Activated naive CD8-positive, alpha-beta T cell treated with anti-CD3 and anti-CD28 coated beads, Interleukin-2, amount 10 ng/mL, durations not matched to agents 7 days and 5 days (primary cell): ENCODE measurements around the gene ZNF281. TPM values are rescaled to one million over a fixed set of nuclear protein-coding genes. Genes with fewer than 3 reads are reported as not detected.
"Not testable (repeated sequence)": the region's sequence is repeated elsewhere in the genome, so short reads cannot be mapped to it uniquely, and the experiment has no call there.

Experiments
- ATAC-seq: fragments of 150-1000 bp; cut with Tn5 transposase; one replicate; pipeline ENCODE4 v1.10.0; 2021; ENCODE audit warnings: low read depth, moderate library complexity
- POLR2A ChIA-PET: fragments of 350-600 bp; sonication (Branson Sonifier 250); formaldehyde crosslinking; loops from one replicate; lab custom pipeline; 2021; ENCODE audit warnings: antibody characterized with exemption; lab: Charles Lee
- DNase-seq: peaks from one replicate; pipeline ENCODE4 v3.0.0; 2021
- H3K27ac Mint-ChIP-seq: one replicate; pipeline ENCODE4 v1.8.0; 2022; ENCODE audit warnings: mild to moderate bottlenecking, mixed read lengths
- H3K27me3 Mint-ChIP-seq: one replicate; pipeline ENCODE4 v1.8.0; 2022; ENCODE audit warnings: mild to moderate bottlenecking, moderate library complexity, mixed read lengths
- H3K36me3 Mint-ChIP-seq: one replicate; pipeline ENCODE4 v1.8.0; 2021; ENCODE audit warnings: mild to moderate bottlenecking, mixed read lengths
- H3K4me1 Mint-ChIP-seq: one replicate; pipeline ENCODE4 v1.8.0; 2021; ENCODE audit warnings: mixed read lengths
- H3K4me3 Mint-ChIP-seq: one replicate; pipeline ENCODE4 v1.8.0; 2022; ENCODE audit warnings: mild to moderate bottlenecking, moderate library complexity, mixed read lengths
- H3K9me3 Mint-ChIP-seq: one replicate; pipeline ENCODE4 v1.8.0; 2021; ENCODE audit warnings: mixed read lengths
- total RNA-seq, 2 experiments: library from RNA; stranded (reverse); gene quantifications; one replicate each; pipeline ENCODE4 v1.2.3, GENCODE V29; 2021

ZNF281 gene
- total RNA-seq, 2 experiments from 2014 or later: 17.2 to 18.1 TPM

GRCh38 chr1:200438911-200439310, 29.1 kb upstream of the ZNF281 start:
- Mint-ChIP-seq H3K4me1 (peaks cover 5% of the 10 kb centered on the region), H3K9me3 (peaks cover 2% of the 10 kb centered on the region), H3K4me3 (no peak overlapping the region), H3K27me3 (no peaks in the 10 kb centered on the region), H3K27ac (no peak overlapping the region), H3K36me3 (no peaks in the 10 kb centered on the region)
- POLR2A ChIA-PET: no interaction called here
- ATAC-seq (no peak), DNase-seq (no peak)

DNA sequence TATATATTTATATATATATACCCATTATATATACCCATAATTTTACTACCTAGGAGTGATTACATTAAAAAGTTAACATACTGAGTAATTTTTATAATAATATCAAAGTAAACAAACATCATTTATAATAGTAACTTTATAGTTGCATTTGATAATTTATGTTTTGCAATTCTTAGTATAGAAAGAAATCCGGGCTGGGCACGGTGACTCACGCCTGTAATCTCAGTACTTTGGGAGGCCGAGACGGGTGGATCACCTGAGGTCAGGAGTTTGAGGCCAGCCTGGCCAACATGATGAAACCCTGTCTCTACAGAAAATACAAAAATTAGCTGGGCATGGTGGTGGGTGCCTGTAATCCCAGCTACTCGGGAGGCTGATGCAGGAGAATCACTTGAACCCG, 28.6 kb upstream of the ZNF281 start:
- H3K9me3 Mint-ChIP-seq, DNase-seq, H3K36me3 Mint-ChIP-seq, H3K4me3 Mint-ChIP-seq, H3K27ac Mint-ChIP-seq, H3K27me3 Mint-ChIP-seq, H3K4me1 Mint-ChIP-seq, ATAC-seq: not testable (repeated sequence)
- POLR2A ChIA-PET: interaction anchor here (1.0 kb wide), 1 partner anchor 136 kb away, joined by 3 read pairs; no protein-coding TSS in a partner anchor

DNA sequence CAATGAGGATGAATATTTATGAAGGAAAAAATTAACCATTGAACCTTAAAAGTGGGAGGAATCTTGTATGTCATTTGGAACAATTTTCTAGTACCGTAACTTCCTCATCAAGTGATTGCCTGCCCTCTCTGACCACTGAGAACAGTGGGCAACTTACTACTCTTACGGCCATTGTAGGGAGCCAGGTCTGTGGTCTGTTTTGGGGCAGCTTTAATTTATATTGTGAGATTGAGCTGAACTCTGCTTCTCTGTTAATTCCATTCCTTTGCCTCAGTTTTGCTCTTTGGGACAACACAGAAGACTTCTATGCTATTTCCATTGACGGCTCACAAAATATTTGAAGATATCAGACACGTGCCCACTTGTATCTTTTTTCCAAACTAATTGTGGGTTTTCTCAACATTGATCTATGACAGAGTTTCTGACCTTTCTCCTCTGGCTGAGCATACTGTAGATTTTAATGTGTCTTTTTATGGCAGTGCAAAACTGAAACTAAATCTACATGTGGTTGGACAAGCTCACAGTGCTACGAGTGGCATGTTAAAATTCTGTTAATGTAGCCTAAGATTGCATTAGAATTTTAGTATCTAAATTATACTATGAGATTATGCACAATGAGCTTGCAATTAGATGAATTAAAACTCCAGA, 27.8 kb upstream of the ZNF281 start:
- peak overlapping the region; percentile 74 for H3K27ac Mint-ChIP-seq
- peaks cover 5% of the 10 kb centered on the region for H3K4me1 Mint-ChIP-seq
- H3K36me3 Mint-ChIP-seq: peaks cover 1% of the 10 kb centered on the region
- ATAC-seq: peak; percentile 88
- peak overlapping the region; percentile 78 for H3K4me3 Mint-ChIP-seq
- no peak for DNase-seq
- H3K9me3 Mint-ChIP-seq: peaks cover 2% of the 10 kb centered on the region
- no peaks in the 10 kb centered on the region for H3K27me3 Mint-ChIP-seq
- POLR2A ChIA-PET: interaction anchor here (1.0 kb wide), 1 partner anchor 135 kb away, joined by 3 read pairs; no protein-coding TSS in a partner anchor

DNA sequence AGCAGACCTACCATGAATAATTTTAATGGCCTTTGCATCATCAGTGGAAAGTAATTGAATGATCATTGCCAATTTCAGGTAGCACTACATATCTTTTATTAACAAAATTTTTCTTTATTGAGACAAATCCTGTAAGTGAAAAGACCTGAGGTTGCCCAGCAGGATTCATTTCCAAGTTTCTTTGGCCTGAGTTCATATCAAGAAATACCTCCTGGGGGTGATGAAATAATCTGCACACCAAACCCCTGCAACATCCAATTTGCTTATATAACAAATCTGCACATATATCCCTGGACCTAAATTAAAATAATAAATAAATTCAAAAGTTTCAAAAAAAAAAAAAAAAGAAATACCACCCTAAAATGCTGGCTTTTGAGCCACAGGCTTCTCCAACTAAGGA, 27.3 kb upstream of the ZNF281 start:
- Mint-ChIP-seq H3K4me1 (peaks cover 5% of the 10 kb centered on the region), H3K27me3 (no peaks in the 10 kb centered on the region), H3K36me3 (peaks cover 1% of the 10 kb centered on the region), H3K9me3 (peaks cover 2% of the 10 kb centered on the region), H3K27ac (no peak overlapping the region), H3K4me3 (no peak overlapping the region)
- ATAC-seq (no peak), DNase-seq (no peak)
- POLR2A ChIA-PET: no interaction called here

GRCh38 chr1:200436436-200436835, 26.6 kb upstream of the ZNF281 start:
- Mint-ChIP-seq H3K27me3 (no peaks in the 10 kb centered on the region), H3K4me3 (no peak overlapping the region)

GRCh38 chr1:200435200-200435780, 25.5 kb upstream of the ZNF281 start:
- peaks cover 1% of the 10 kb centered on the region for H3K36me3 Mint-ChIP-seq
- POLR2A ChIA-PET: no interaction called here
- no peak overlapping the region for H3K4me3 Mint-ChIP-seq
- H3K9me3 Mint-ChIP-seq: peaks cover 2% of the 10 kb centered on the region
- H3K27ac Mint-ChIP-seq: no peak overlapping the region
- no peak for ATAC-seq
- DNase-seq: no peak
- H3K4me1 Mint-ChIP-seq: peaks cover 5% of the 10 kb centered on the region
- H3K27me3 Mint-ChIP-seq: no peaks in the 10 kb centered on the region

More at GRCh38 chr1:200436436-200436835, 26.6 kb upstream of the ZNF281 start:
- DNase-seq: no peak
- Mint-ChIP-seq H3K4me1 (peaks cover 5% of the 10 kb centered on the region), H3K36me3 (peaks cover 1% of the 10 kb centered on the region), H3K9me3 (peaks cover 2% of the 10 kb centered on the region), H3K27ac (no peak overlapping the region)
- POLR2A ChIA-PET: no interaction called here
- no peak for ATAC-seq

GRCh38 chr1:200433586-200433985, 23.8 kb upstream of the ZNF281 start:
- Mint-ChIP-seq H3K9me3 (peaks cover 2% of the 10 kb centered on the region), H3K27ac (no peak overlapping the region), H3K4me3 (no peak overlapping the region), H3K27me3 (no peaks in the 10 kb centered on the region), H3K4me1 (peaks cover 5% of the 10 kb centered on the region), H3K36me3 (peaks cover 1% of the 10 kb centered on the region)
- DNase-seq: no peak
- ATAC-seq: no peak
- POLR2A ChIA-PET: no interaction called here

GRCh38 chr1:200432586-200432985, 22.8 kb upstream of the ZNF281 start:
- DNase-seq (no peak), ATAC-seq (no peak)
- Mint-ChIP-seq H3K36me3 (peaks cover 1% of the 10 kb centered on the region), H3K27me3 (no peaks in the 10 kb centered on the region), H3K9me3 (peaks cover 2% of the 10 kb centered on the region), H3K4me1 (peaks cover 5% of the 10 kb centered on the region), H3K4me3 (no peak overlapping the region), H3K27ac (no peak overlapping the region)
- POLR2A ChIA-PET: no interaction called here

GRCh38 chr1:200429221-200429751, 19.4 kb upstream of the ZNF281 start:
- H3K4me3 Mint-ChIP-seq: no peak overlapping the region
- H3K27ac Mint-ChIP-seq: no peak overlapping the region
- no peak for DNase-seq
- H3K4me1 Mint-ChIP-seq: peaks cover 3% of the 10 kb centered on the region
- POLR2A ChIA-PET: interaction anchor here (0.7 kb wide), 1 partner anchor 99 kb away, joined by 3 read pairs; no protein-coding TSS in a partner anchor
- peaks cover 1% of the 10 kb centered on the region for H3K36me3 Mint-ChIP-seq
- H3K9me3 Mint-ChIP-seq: peaks cover 3% of the 10 kb centered on the region
- no peak for ATAC-seq
- H3K27me3 Mint-ChIP-seq: no peaks in the 10 kb centered on the region

DNA sequence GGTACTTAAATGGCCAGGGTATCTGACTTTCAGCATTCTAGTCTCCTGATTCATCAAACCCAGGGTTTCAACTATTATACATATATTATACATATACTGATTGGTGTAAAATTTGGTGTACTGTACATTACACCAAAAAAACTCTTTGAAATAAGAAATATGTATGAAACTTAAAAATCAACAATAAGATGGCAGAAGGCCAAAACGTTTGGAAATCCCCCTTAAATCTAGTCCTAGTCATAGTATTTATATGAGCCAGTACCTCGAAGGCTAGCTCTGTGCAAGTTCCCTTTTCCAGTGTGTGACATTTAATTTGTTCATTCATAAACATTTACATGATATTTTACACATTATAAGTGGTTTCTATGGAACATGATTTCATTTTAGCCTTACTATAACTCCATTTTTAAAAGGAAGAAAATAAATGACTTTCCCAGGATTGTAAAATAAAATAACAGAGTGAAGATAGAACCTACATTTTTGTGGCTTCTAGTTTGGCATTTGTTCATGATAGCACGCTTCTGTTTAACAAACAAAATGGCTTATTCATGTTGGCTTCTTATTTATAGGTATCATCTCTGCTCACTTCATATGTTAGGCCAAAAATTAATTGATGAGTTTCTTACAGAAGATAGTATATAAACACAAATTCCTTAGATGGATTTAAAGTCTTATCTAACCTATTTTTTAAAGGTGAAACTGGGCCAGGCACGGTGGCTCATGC, 18.8 kb upstream of the ZNF281 start:
- H3K4me1 Mint-ChIP-seq: peaks cover 3% of the 10 kb centered on the region
- POLR2A ChIA-PET: no interaction called here

GRCh38 chr1:200427744-200428143, 17.9 kb upstream of the ZNF281 start:
- DNase-seq (no peak), ATAC-seq (no peak)
- Mint-ChIP-seq H3K27me3 (no peaks in the 10 kb centered on the region), H3K36me3 (no peaks in the 10 kb centered on the region), H3K4me1 (peaks cover 3% of the 10 kb centered on the region), H3K27ac (no peak overlapping the region), H3K9me3 (peaks cover 3% of the 10 kb centered on the region), H3K4me3 (no peak overlapping the region)
- POLR2A ChIA-PET: no interaction called here

More for the DNA sequence above, 18.8 kb upstream of the ZNF281 start:
- H3K36me3 Mint-ChIP-seq: peaks cover 1% of the 10 kb centered on the region
- H3K27ac Mint-ChIP-seq: no peak overlapping the region
- ATAC-seq (no peak), DNase-seq (no peak)
- no peak overlapping the region for H3K4me3 Mint-ChIP-seq
- H3K27me3 Mint-ChIP-seq: no peaks in the 10 kb centered on the region
- H3K9me3 Mint-ChIP-seq: peaks cover 3% of the 10 kb centered on the region

GRCh38 chr1:200426196-200426595, 16.4 kb upstream of the ZNF281 start:
- no peak overlapping the region for H3K27ac Mint-ChIP-seq
- peaks cover 3% of the 10 kb centered on the region for H3K4me1 Mint-ChIP-seq
- H3K4me3 Mint-ChIP-seq: no peak overlapping the region
- POLR2A ChIA-PET: no interaction called here
- no peaks in the 10 kb centered on the region for H3K36me3 Mint-ChIP-seq
- no peaks in the 10 kb centered on the region for H3K27me3 Mint-ChIP-seq
- no peak for ATAC-seq
- H3K9me3 Mint-ChIP-seq: peaks cover 3% of the 10 kb centered on the region
- no peak for DNase-seq

DNA sequence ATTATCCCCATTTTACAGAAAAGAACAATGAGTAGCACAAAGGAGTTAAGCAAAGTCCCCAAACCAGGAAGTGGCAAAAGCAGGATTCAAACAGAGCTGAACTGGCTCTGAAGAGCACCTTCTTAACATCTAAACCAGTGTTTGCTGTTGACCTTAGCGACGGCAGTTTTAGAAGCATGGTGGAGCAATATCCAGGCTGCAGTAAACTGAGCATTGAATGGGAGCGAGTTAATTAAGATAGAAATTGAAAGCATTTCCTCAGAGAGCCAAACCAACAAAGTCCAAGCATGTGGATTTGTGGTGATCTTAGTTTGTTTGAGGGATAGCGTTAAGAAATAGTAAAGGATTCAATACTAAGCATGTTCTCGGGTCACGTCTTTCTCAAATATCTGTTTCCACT, 13.4 kb upstream of the ZNF281 start:
- H3K27ac Mint-ChIP-seq: no peak overlapping the region
- no peak overlapping the region for H3K4me3 Mint-ChIP-seq
- ATAC-seq: no peak
- peaks cover 3% of the 10 kb centered on the region for H3K9me3 Mint-ChIP-seq
- POLR2A ChIA-PET: no interaction called here
- peaks cover 3% of the 10 kb centered on the region for H3K4me1 Mint-ChIP-seq
- H3K36me3 Mint-ChIP-seq: no peaks in the 10 kb centered on the region
- no peak for DNase-seq
- no peaks in the 10 kb centered on the region for H3K27me3 Mint-ChIP-seq
